SIG-M5 treated with dmso at 0.1 percent for 504 hours (cell line): ENCODE data around the gene BOLA1.
"Not testable (repeated sequence)": the region's sequence is repeated elsewhere in the genome, so short reads cannot be mapped to it uniquely, and the experiment has no call there.

ENCODE experiments used
- DNase-seq: peaks from one replicate; lab custom pipeline; 2025; ENCODE audit not compliant: unreplicated experiment; lab: John Stamatoyannopoulos, UW

BOLA1 gene

DNA sequence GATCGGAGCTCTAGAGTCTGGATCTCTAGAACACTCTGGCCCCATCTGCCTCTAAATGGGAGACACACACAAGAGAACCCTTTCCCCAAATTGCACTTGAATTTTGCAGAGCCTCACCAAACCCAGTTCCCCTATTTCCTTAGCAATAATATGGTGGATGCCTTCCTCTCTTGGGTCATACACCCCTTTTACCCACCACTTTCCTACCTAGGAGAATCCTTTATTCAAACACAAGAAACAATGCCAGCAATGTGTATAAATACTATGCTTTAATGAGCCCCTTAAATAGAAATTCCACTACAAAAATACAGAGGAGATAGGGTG is 29.0 kb downstream of the BOLA1 start:
- DNase-seq = peak; percentile 82

GRCh38 chr1:149929856-149930255 is 30.5 kb downstream of the BOLA1 start:
- DNase-seq = no peak

DNA sequence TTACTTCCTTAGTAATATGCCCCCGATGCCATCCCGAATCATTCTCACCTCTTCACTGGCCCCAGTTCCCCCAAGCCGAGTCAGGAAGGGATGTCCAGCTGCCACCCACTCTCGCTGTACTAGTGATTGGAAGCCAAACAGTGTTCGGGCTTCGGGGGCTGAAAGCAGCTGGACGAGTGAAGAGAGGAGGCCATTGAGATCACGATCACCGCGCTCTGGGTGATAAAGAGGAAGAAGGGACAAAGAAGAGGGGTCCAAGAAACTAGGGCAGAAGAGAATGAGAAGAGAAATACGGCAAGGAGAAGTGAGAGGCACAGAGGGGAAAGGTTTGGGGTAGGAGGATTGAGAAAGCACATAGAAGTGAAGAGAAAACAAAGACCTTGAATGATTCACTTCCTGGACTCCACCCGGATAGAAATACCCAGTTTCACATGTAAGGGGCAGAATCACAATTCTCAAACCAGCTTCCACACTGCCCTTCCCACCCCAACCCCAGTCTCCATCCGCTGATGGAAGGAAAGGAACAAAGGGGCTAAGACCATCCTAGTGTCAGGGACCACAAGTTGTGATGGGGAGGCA is 31.9 kb downstream of the BOLA1 start:
- DNase-seq = peak; percentile 97

DNA sequence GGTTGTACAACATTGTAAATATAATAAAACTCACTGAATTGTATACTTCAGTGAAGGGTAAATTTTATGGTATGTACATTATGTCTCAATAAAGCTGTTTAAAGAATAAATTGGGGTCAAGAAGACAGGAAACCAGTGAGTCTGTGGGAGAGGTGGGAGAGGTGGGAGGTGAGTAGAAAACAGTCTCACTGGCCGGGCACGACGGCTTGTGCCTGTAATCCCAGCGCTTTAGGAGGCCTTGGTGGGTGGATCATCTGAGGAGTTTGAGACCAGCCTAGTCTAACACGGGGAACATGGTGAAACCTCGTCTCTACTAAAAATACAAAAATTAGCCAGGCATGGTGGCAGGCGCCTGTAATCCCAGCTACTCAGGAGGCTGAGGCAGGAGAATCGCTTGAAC is 33.1 kb downstream of the BOLA1 start:
- no peak for DNase-seq

GRCh38 chr1:149933208-149933607 is 33.8 kb downstream of the BOLA1 start:
- no peak for DNase-seq

- no peak for DNase-seq
Observed at GRCh38 chr1:149934356-149934755, 35.0 kb downstream of the BOLA1 start.

DNA sequence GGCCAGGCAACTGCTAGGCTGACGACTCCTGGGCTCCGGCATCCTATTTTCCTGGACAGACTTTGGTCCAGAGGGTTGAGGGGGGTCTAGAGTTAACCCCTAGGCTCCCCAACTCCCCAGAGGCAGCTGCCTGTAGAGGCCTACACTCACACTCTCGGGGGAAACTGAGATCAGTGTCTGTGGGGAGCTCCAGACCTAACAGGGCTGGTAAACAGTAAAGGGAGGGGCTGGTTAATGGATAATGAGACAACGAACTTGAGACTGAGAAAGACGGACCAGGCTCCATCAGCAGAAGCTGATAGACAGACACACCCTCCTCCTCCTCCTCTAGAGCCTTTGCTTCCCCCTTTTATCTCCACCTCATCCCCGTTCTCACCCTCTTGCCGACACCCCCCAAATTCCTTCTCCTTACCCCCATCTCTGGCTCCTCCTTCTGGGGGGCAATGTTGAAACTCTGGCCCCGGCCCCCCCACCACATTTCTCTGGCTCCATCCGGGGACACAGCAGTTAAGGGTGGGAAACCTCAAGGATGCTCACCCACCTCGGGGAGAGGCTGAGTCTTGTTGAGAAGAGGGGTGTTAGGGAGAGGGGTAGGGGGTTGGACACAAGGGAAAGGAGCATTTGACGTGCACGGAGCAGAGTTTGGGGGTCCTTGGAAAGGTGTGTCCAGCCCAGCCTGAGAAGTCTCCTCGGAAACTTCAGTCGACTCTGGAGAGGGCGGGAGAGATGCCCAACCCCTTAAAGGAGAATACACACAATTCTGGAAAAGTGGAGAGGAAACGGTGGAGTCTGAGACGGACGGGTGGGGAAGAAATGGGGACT is 37.0 kb downstream of the BOLA1 start, which contains the start of gene MTMR11:
Gene MTMR11, minus strand, starts transcription at position 710 of the 822 bp plus-strand sequence. Its CDS starts 232 bp downstream, at position 478.
- no peak for DNase-seq

GRCh38 chr1:149936992-149937705 is 37.8 kb downstream of the BOLA1 start:
- peak; percentile 67 for DNase-seq

DNA sequence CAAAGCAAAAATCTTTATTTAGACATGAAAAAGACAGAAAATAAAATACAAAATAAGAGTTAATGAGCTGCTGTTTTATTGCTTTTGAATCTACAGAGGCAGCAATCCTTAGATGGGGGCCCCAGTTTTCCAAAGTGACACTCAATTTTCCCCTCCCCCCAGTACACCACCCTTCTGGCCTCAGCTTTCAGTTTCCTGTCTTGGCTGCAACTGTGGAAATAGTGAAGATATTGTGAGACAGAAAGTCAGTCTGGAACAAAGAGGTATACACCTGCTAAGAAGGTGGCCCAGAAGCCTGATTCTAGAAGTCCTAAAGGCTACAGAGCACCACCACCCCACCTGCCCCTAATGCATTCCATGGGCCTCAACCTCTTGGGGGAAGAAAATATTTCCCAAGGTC is 38.4 kb downstream of the BOLA1 start:
- DNase-seq = no peak

DNA sequence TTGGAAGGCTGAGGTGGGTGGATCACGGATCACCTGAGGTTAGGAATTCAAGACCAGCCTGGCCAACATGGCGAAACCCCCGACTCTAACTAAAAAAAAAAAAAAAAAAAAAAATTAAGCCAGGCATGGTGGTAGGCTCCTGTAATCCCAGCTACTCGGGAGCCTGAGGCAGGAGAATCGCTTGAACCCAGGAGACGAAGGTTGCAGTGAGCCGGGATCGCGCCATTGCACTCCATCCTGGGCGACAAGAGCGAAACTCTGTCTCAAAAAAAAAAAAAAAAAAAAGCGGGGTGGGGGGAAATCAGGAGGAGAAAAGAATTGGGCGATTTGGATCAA is 39.3 kb downstream of the BOLA1 start:
- DNase-seq = not testable (repeated sequence)

- DNase-seq = no peak
Observed at GRCh38 chr1:149940427-149940826, 41.1 kb downstream of the BOLA1 start.

GRCh38 chr1:149942207-149942606 is 42.8 kb downstream of the BOLA1 start:
- DNase-seq = no peak

DNA sequence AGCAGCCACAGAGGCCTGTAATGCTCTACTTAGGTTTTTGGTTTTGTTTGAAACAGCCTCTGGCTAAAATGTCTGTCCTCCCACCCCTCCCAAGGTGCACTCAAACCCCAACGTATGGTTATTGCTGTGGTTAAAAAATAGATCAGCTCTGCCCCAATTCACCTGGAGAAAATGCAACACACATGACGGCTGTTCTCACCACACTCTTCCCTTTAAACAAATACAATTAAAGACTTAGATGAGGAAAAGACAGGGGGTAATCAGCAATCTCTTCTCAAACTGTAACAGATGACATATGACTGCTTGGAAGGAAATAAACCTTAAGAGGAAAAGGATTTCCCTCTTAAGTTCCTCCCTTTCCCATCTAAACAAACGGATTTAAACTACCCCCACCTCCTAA is 43.5 kb downstream of the BOLA1 start:
- no peak for DNase-seq

DNA sequence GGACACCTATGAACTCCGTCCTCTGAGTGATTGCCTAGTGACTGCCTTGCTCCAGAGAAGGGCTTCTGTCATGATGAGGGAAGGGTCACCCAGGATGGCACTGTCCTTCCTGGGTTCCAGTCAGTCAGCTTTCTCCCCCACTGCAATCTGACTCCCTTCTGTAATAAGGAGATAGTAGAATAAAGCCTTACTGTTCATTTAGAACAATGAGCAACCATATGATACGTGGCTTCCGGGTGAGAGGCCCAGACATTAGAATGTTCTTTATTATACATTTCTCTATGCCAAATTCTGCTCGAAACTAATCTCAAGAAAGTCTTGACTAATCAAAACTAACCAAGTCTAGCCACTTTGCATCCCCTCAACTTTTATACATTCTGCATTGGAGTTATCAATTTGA is 45.8 kb downstream of the BOLA1 start:
- DNase-seq = no peak

DNA sequence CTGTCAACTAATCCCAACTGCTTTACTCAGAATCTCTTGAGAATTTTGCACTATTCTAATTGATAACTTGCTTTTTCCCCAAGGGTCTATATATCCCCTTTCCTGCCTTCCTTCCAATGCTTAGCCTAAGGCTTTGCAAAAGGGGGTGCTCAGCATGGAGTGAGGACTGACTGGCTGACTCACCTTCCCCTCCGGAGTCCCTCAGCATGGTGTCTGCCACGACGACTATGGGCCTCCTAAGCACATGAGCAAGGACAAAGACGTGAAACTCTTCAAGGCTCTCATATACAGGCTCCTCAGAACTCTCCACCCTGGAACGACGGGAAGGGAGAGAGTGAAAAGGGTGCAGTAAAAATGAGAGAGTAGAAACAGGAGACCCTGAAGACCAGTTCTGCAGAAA is 50.5 kb downstream of the BOLA1 start:
- DNase-seq = no peak
